HCT116 (cell line): ENCODE measurements around the gene MTMR12. TPM values are rescaled to one million over a fixed set of nuclear protein-coding genes. Genes with fewer than 3 reads are reported as not detected.

ENCODE experiments used
- ATAC-seq: fragments of 200-7000 bp; cut with Tn5 transposase; 2 replicates; pipeline ENCODE4 v1.9.1; 2020; ENCODE audit warnings: mild to moderate bottlenecking, moderate library complexity
- BruUV-seq: library from RNA; stranded (reverse); fragments of 400-500 nt; replicated peaks from 2 replicates; lab custom pipeline; 2021; lab: Mats Ljungman, UMichigan
- CTCF ChIA-PET: fragments of 300-600 bp; sonication (Branson Sonifier 250); formaldehyde crosslinking; loops from one replicate; lab custom pipeline; 2021; ENCODE audit warnings: antibody characterized with exemption; lab: Charles Lee
- POLR2A ChIA-PET: fragments of 300-600, 350-600 bp; sonication (Branson Sonifier 250); formaldehyde crosslinking; loops from one replicate; lab custom pipeline; 2021; ENCODE audit warnings: antibody characterized with exemption; lab: Charles Lee
- RAD21 ChIA-PET, 2 experiments: fragments of 300-600 bp; sonication (Branson Sonifier 250); formaldehyde crosslinking; loops; one replicate each; lab custom pipeline; 2023; ENCODE audit warnings: low total read pairs in 2 of 2; ENCODE audit not compliant: uncharacterized antibody in 2 of 2, unreplicated experiment in 2 of 2, low non-redundant PET in 1 of 2; lab: Charles Lee
- DNase-seq: peaks from one replicate; pipeline ENCODE4 v3.0.0-alpha.2; 2010; ENCODE audit warnings: low read depth, low spot score
- H2AFZ ChIP-seq: fragments of 200-600 bp; shearing (Covaris generic), sonication (generic); 2 replicates; pipeline ENCODE4 v1.6.1; 2017; ENCODE audit warnings: low read depth, mixed run types, mixed read lengths, antibody characterized with exemption, low read length; ENCODE audit not compliant: poor library complexity, severe bottlenecking
- H3K27ac ChIP-seq: 2 replicates; pipeline ENCODE4 v1.5.1; 2012; ENCODE audit warnings: low read depth, low read length
- H3K27me3 ChIP-seq: fragments of 200-600 bp; sonication (generic); 2 replicates; pipeline ENCODE4 v1.6.1; 2016; ENCODE audit warnings: mixed run types, low read length, mixed read lengths; ENCODE audit not compliant: insufficient read depth
- H3K36me3 ChIP-seq, 2 experiments: fragments of 200-500 bp in 1 of 2; fragments of 200-600 bp in 1 of 2; sonication (Bioruptor generic) in 1 of 2; sonication (generic) in 1 of 2; 2 replicates each; pipeline versions ENCODE4 v1.5.1 to v1.6.1; 2014 to 2016; ENCODE audit warnings: low read length in 2 of 2, inconsistent platforms in 1 of 2, mixed read lengths in 1 of 2, mixed run types in 1 of 2; ENCODE audit not compliant: insufficient read depth in 2 of 2, control insufficient read depth in 1 of 2
- H3K4me1 ChIP-seq, 2 experiments: fragments of 200-600 bp in 1 of 2; sonication (generic) in 1 of 2; 2 replicates each; pipeline versions ENCODE4 v1.5.1 to v1.6.1; 2012 to 2017; ENCODE audit warnings: low read length in 2 of 2, inconsistent platforms in 1 of 2, mild to moderate bottlenecking in 1 of 2, mixed read lengths in 1 of 2, mixed run types in 1 of 2, moderate library complexity in 1 of 2; ENCODE audit not compliant: insufficient read depth in 2 of 2, control insufficient read depth in 1 of 2
- H3K4me2 ChIP-seq: fragments of 200-600 bp; sonication (generic); 2 replicates; pipeline ENCODE4 v1.6.1; 2017; ENCODE audit warnings: mixed run types, low read length, mixed read lengths
- H3K4me3 ChIP-seq, 2 experiments: fragments of 200-600 bp in 1 of 2; sonication (generic) in 1 of 2; replicated peaks in 1 of 2; 2 replicates each; pipeline ENCODE4 v1.5.1; 2011 to 2016; ENCODE audit warnings: low read length in 2 of 2, control low read depth in 1 of 2, low read depth in 1 of 2, mild to moderate bottlenecking in 1 of 2, mixed read lengths in 1 of 2, mixed run types in 1 of 2
- H3K79me2 ChIP-seq: fragments of 200-600 bp; sonication (generic); 2 replicates; pipeline ENCODE4 v1.6.1; 2017; ENCODE audit warnings: mild to moderate bottlenecking, mixed run types, low read length, moderate library complexity, mixed read lengths; ENCODE audit not compliant: insufficient read depth
- H3K9ac ChIP-seq: fragments of 200-600 bp; sonication (generic); 2 replicates; pipeline ENCODE4 v1.6.1; 2016; ENCODE audit warnings: low read length, mixed read lengths
- H3K9me2 ChIP-seq: fragments of 200-600 bp; sonication (generic), shearing (Covaris generic); 2 replicates; pipeline ENCODE4 v1.6.1; 2017; ENCODE audit warnings: mixed run types, mild to moderate bottlenecking, moderate library complexity; ENCODE audit not compliant: insufficient read depth
- H3K9me3 ChIP-seq, 2 experiments: fragments of 200-500 bp in 1 of 2; fragments of 200-600 bp in 1 of 2; sonication (Bioruptor generic) in 1 of 2; sonication (generic) in 1 of 2; 2 replicates each; pipeline ENCODE4 v1.6.1; 2014 to 2017; ENCODE audit warnings: low read length in 2 of 2, mixed read lengths in 2 of 2, inconsistent platforms in 1 of 2, low read depth in 1 of 2, mild to moderate bottlenecking in 1 of 2, mixed run types in 1 of 2, moderate library complexity in 1 of 2; ENCODE audit not compliant: control insufficient read depth in 1 of 2, insufficient read depth in 1 of 2
- H4K20me1 ChIP-seq: fragments of 200-600 bp; sonication (generic), shearing (Covaris generic); 2 replicates; pipeline ENCODE4 v1.6.1; 2017; ENCODE audit warnings: mixed run types, mild to moderate bottlenecking, moderate library complexity; ENCODE audit not compliant: insufficient read depth
- EGR1 ChIP-seq: IDR thresholded peaks from 2 replicates; pipeline ENCODE4 v1.6.1; 2012; ENCODE audit warnings: low read depth
- JUND ChIP-seq: IDR thresholded peaks from 2 replicates; pipeline ENCODE4 v1.6.1; 2012
- RAD21 ChIP-seq: IDR thresholded peaks from 2 replicates; pipeline ENCODE4 v1.6.1; 2012; ENCODE audit warnings: low read depth, mild to moderate bottlenecking
- SIN3A ChIP-seq: IDR thresholded peaks from 2 replicates; pipeline ENCODE4 v1.6.1; 2012; ENCODE audit warnings: low read depth
- TCF7L2 ChIP-seq: IDR thresholded peaks from 2 replicates; pipeline ENCODE4 v1.7.0; 2011; ENCODE audit warnings: borderline replicate concordance, inconsistent platforms; ENCODE audit not compliant: insufficient read depth, insufficient read length; ENCODE audit errors: extremely low read depth
- ZFX ChIP-seq: fragments of 450-650 bp; IDR thresholded peaks from 2 replicates; pipeline ENCODE4 v1.6.1; 2017
- intact Hi-C: fragments of 100-400 bp; cut with micrococcal nuclease; formaldehyde crosslinking; loops from 2 replicates; pipeline ENCODE4 v1.10.0; 2022
- total RNA-seq: library from RNA; stranded (reverse); gene quantifications from one replicate; pipeline ENCODE4 v1.2.1, GENCODE V29; 2021; ENCODE audit not compliant: unreplicated experiment
- TF ChIP-seq, protein P1 (sequence below): IDR thresholded peaks from 2 replicates; pipeline ENCODE4 v1.6.1; 2012

MTMR12 gene
- total RNA-seq, 1 experiment from 2014 or later, result 27.3 TPM

DNA sequence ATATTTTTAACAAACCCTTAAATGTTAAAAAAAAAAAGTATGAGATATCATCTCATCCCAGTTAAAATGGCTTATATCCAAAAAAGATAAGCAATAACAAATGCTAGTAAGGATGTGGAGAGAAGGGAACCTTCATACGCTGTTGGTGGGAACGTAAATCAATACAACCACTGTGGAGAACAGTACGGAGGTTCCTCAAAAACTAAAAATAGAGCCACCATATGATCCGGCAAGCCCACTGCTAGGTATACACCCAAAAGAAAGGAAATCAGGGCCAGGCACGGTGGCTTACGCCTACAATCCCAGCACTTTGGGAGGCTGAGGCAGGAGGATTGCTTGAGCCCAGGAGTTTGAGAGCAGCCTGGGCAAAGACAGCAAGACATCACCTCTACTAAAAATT, 3.0 kb downstream of the MTMR12 start:
- Histone ChIP-seq H3K79me2 (peaks cover 55% of the 10 kb centered on the region), H3K4me1 (peaks cover 6 to 13% of the 10 kb centered on the region in 2 experiments; a peak in 2 of 4 replicates), H4K20me1 (no peaks in the 10 kb centered on the region), H3K27me3 (no peaks in the 10 kb centered on the region), H3K4me2 (no peak overlapping the region), H3K9me3 (no peaks in the 10 kb centered on the region), H2AFZ (no peak overlapping the region), H3K9ac (no peak overlapping the region), H3K36me3 (no peaks in the 10 kb centered on the region), H3K27ac (no peak overlapping the region), H3K9me2 (no peaks in the 10 kb centered on the region), H3K4me3 (no peak overlapping the region)
- no peak for DNase-seq
- ATAC-seq, result no peak
- BruUV-seq, result no TSS peak
- CTCF ChIA-PET, result no interaction called here
- RAD21 ChIA-PET, result no interaction called here
- TF ChIP-seq ZFX (no peak), EGR1 (no peak), SIN3A (no peak), JUND (no peak)
- TF ChIP-seq, protein P1, sequence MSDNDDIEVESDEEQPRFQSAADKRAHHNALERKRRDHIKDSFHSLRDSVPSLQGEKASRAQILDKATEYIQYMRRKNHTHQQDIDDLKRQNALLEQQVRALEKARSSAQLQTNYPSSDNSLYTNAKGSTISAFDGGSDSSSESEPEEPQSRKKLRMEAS, result no peak
- intact Hi-C loops, result no loop called here
- POLR2A ChIA-PET, result no interaction called here

DNA sequence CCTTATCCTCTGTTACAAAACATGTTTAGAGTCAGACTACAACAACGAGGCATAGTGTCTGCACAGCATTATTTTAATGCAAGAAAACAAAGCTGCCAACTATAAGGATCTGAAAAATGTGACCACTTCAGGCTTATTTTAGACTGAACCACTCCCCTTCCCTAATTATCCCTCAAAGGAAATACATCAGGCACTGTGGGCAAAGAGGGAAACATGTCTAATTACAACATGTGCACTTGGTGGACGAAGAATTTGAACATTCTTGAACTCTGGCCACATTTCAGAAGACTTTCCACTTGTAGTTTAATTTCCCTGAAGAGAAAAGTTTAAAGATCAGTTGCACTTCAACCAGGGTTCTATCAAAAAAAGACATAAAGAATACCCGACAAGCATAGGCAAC, 3.8 kb downstream of the MTMR12 start:
- Histone ChIP-seq H2AFZ (no peak overlapping the region), H3K27ac (no peak overlapping the region), H3K9me2 (no peaks in the 10 kb centered on the region), H4K20me1 (no peaks in the 10 kb centered on the region), H3K36me3 (no peaks in the 10 kb centered on the region), H3K9me3 (no peaks in the 10 kb centered on the region), H3K79me2 (peaks cover 63% of the 10 kb centered on the region), H3K4me3 (no peak overlapping the region), H3K4me2 (no peak overlapping the region), H3K9ac (no peak overlapping the region), H3K4me1 (peaks cover 6 to 13% of the 10 kb centered on the region in 2 experiments; a peak in 2 of 4 replicates), H3K27me3 (no peaks in the 10 kb centered on the region)
- intact Hi-C loops, result no loop called here
- no peak for ATAC-seq
- ChIA-PET POLR2A (no interaction called here), RAD21 (no interaction called here), CTCF (no interaction called here)
- TF ChIP-seq RAD21 (no peak), TCF7L2 (no peak)
- no peak for DNase-seq
- BruUV-seq, result no TSS peak
